Cardiac fibroblast (primary cell): ENCODE measurements around the gene TCEANC.

Source experiments
- DNase-seq, 2 donors: peaks; one replicate each; pipeline versions ENCODE4 v3.0.0 to v3.0.0-alpha.2; 2010; ENCODE audit warnings: low read depth in 2 of 2
- H3K4me3 ChIP-seq, 2 donors: replicated peaks in 1 of 2; 1 replicate in 1 of 2; 2 replicates in 1 of 2; pipeline ENCODE4 v1.5.1; 2011; ENCODE audit warnings: low read depth in 2 of 2, low read length in 2 of 2, mild to moderate bottlenecking in 2 of 2, moderate library complexity in 1 of 2
- TF ChIP-seq, protein P1 (sequence below): IDR thresholded peaks from one replicate; pipeline ENCODE4 v1.5.1; 2011; ENCODE audit warnings: low read depth, mild to moderate bottlenecking, low read length, inconsistent platforms

The TCEANC gene

DNA sequence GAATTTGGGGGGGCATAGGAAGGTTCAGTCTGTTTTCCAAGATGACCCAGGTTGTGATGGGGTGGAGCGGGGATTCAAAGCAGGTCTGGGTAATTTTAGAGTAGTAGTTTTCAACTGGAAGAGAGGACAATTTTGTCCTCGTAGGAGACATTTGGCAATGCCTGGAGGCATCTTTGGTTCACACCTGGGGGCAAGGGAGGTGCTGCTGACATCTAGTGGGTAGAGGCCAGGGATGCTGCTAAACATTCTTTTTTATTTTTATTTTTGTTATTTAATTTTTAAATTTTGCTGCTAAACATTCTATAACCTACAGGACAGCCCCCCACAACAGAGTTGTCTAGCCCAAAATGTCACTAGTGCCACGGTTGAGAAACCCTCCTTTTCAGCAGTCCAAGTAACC, 37.9 kb downstream of the TCEANC start:
- H3K4me3 ChIP-seq = peak overlapping the region; percentile 64 to 73
- TF ChIP-seq, protein P1, sequence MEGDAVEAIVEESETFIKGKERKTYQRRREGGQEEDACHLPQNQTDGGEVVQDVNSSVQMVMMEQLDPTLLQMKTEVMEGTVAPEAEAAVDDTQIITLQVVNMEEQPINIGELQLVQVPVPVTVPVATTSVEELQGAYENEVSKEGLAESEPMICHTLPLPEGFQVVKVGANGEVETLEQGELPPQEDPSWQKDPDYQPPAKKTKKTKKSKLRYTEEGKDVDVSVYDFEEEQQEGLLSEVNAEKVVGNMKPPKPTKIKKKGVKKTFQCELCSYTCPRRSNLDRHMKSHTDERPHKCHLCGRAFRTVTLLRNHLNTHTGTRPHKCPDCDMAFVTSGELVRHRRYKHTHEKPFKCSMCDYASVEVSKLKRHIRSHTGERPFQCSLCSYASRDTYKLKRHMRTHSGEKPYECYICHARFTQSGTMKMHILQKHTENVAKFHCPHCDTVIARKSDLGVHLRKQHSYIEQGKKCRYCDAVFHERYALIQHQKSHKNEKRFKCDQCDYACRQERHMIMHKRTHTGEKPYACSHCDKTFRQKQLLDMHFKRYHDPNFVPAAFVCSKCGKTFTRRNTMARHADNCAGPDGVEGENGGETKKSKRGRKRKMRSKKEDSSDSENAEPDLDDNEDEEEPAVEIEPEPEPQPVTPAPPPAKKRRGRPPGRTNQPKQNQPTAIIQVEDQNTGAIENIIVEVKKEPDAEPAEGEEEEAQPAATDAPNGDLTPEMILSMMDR = no peak
- no peak for DNase-seq

DNA sequence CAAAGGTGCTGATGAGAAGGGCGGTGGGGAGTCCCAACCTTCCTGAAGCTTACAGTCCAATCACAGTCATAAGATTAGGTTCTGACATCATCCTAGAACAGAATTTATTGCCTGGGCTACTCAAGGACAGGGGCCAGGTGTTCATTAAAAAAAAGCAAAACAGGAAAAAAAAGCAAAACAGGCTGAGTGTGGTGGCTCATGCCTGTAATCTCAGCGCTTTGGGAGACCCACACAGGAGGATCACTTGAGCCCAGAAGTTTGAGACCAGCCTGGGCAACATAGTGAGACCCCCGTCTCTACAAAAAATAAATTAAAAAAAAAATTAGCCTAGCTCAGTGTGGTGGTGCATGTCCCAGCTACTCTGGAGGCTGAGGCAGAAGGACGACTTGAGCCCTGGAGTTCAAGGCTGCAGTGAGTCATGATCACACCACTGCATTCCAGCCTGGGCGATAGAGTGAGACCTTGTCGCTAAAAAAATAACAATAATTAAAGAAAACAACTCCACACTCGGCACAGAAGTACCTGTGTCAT, 39.0 kb downstream of the TCEANC start:
- H3K4me3 ChIP-seq = no peak overlapping the region
- TF ChIP-seq, protein P1 = no peak
- no peak for DNase-seq

DNA sequence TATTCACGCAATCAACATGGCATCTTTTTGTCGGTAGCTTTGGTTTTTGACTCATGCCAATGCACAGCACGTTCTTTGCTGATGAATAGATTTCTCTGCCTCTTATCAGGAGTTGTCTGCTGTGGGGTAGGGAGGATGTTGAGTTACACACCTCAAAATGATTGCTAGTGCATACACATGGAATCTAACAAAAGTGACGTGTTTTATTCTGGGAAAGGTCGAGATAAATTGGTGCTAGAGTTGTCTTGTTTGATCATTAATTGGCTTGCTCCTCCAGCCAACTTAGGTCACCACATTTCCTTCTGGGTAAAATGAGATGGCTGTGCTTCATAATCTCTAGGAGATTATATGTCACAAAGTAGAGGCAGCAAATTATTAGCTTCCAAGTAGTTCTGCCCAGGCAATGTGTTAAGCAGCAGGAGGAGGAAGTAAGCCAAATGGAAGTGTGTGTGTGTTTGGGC, 39.9 kb downstream of the TCEANC start:
- TF ChIP-seq, protein P1 = no peak
- H3K4me3 ChIP-seq = no peak overlapping the region
- no peak for DNase-seq

DNA sequence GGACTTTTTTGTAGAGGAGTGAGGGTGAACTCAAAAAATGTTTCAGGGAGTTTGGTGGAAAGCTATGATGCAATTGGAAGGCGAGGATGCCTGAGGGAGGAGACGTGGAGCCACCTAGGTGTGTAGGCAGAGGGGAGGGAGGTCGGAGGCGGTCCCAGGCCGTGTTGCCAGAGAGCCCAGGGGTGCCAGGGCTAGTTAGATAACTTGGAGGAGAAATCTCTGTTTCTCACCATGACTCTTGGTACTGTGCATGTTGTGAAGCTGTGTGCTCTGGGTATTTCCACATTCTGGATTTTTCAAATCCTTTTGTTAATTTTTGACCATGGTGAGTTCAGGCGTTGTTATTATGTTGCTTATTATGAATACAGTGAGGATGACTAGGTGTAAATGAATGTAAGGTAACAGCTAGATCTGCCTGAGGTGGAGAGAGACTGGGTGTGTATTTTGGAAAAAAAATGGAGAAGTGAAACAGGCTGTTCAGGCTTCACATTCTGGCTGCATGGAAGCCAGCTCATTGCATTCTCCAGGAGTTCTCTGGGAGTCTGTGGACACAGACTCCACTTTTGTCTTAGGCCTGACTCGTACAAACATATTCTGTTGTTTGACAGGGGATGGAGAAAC, 40.5 kb downstream of the TCEANC start:
- DNase-seq = no peak
- TF ChIP-seq, protein P1 = no peak
- no peak overlapping the region for H3K4me3 ChIP-seq

DNA sequence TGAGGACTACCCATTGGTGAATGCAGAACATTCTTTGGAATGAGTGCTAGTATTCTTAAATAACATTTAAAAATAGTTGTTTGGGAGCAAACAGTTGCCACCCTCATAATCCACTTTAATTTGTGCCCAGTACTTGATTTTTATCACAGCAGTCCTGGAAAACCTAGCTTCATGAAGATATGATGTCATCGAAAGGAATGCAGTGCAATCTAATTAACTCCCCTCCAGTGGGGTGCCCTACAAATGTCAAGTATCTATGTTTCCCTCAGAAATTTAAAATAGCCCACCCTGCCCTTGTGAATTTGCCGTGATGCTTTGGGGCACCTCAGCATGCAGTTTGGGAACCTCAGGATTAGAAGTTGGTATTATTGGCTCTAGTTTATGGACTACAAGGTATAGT, 41.4 kb downstream of the TCEANC start:
- H3K4me3 ChIP-seq = no peak overlapping the region
- DNase-seq = no peak
- TF ChIP-seq, protein P1 = no peak

DNA sequence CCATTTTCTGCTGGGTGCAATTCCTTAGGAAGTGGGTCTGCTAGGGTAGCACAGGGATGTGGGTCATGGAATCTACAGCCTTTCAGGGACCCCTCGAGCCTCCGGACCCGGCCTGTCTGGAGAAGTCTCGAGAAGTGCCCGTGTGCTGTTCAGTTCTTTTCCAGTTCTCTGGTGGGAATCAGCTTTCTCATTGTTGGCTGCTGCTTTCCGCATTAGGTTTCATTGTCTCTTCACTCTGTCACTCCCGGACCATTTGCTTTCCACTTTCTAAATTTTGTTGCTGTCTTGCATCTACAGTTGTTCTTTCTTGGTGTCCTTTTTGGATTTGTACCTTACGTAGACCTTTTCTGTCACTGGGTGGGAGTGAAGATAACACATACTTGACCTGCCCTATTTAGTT, 42.0 kb downstream of the TCEANC start:
- no peak overlapping the region for H3K4me3 ChIP-seq
- no peak for DNase-seq
- TF ChIP-seq, protein P1 = no peak
